ENCODE results near the gene SCNN1B.

SCNN1B gene

GRCh38 chr16:23402100-23402499 lies 100.0 kb downstream of the SCNN1B start:
- no peak for TF ChIP-seq CTCF (IDR thresholded peaks at IDR 0.05; ENCODE audit: insufficient read depth, low read length, missing control alignments)
- ChIA-PET CTCF (no interaction called here), POLR2A (no interaction called here)
- DNase-seq (ENCODE audit: low read depth, low spot score): no peak
- no peak overlapping the region for H3K4me3 ChIP-seq (ENCODE audit: low read depth, low read length)

GRCh38 chr16:23403547-23403946 lies 101.4 kb downstream of the SCNN1B start:
- no peak overlapping the region for H3K4me3 ChIP-seq (ENCODE audit: low read depth, low read length)
- DNase-seq (ENCODE audit: low read depth, low spot score): no peak
- CTCF ChIA-PET: interaction anchor here (0.7 to 1.4 kb wide), 2 partner anchors 28 to 32 kb away, joined by 3 to 9 read pairs; no protein-coding TSS in a partner anchor
- POLR2A ChIA-PET: no interaction called here
- TF ChIP-seq CTCF (IDR thresholded peaks at IDR 0.05; ENCODE audit: insufficient read depth, low read length, missing control alignments): no peak

- CTCF ChIA-PET: interaction anchor here (1.0 to 5.8 kb wide), 2 partner anchors 15 to 28 kb away, joined by 3 to 44 read pairs; no protein-coding TSS in a partner anchor
- POLR2A ChIA-PET: no interaction called here
- H3K4me3 ChIP-seq (ENCODE audit: low read depth, low read length): no peak overlapping the region
- no peak for TF ChIP-seq CTCF (IDR thresholded peaks at IDR 0.05; ENCODE audit: insufficient read depth, low read length, missing control alignments)
- no peak for DNase-seq (ENCODE audit: low read depth, low spot score)
These were observed 103.9 kb downstream of the SCNN1B start for GRCh38 chr16:23406024-23406423.

GRCh38 chr16:23406546-23407240 lies 104.6 kb downstream of the SCNN1B start:
- no peak for DNase-seq (ENCODE audit: low read depth, low spot score)
- POLR2A ChIA-PET: no interaction called here
- no peak overlapping the region for H3K4me3 ChIP-seq (ENCODE audit: low read depth, low read length)
- CTCF ChIA-PET: interaction anchor here (5.8 kb wide), 1 partner anchor 28 kb away, joined by 44 read pairs; no protein-coding TSS in a partner anchor
- no peak for TF ChIP-seq CTCF (IDR thresholded peaks at IDR 0.05; ENCODE audit: insufficient read depth, low read length, missing control alignments)

GRCh38 chr16:23407436-23408127 lies 105.5 kb downstream of the SCNN1B start:
- no peak for DNase-seq (ENCODE audit: low read depth, low spot score)
- ChIA-PET CTCF (interaction anchor here (1.1 to 5.8 kb wide), 2 partner anchors 27 to 226 kb away, joined by 3 to 44 read pairs; no protein-coding TSS in a partner anchor), POLR2A (no interaction called here)
- no peak for TF ChIP-seq CTCF (IDR thresholded peaks at IDR 0.05; ENCODE audit: insufficient read depth, low read length, missing control alignments)
- no peak overlapping the region for H3K4me3 ChIP-seq (ENCODE audit: low read depth, low read length)

GRCh38 chr16:23408242-23408822 lies 106.2 kb downstream of the SCNN1B start:
- ChIA-PET POLR2A (interaction anchor here (0.6 to 0.7 kb wide), 2 partner anchors 14 to 281 kb away, joined by 3 read pairs; no protein-coding TSS in a partner anchor), CTCF (interaction anchor here (1.1 to 5.8 kb wide), 2 partner anchors 26 to 227 kb away, joined by 3 to 44 read pairs; no protein-coding TSS in a partner anchor)
- no peak for TF ChIP-seq CTCF (IDR thresholded peaks at IDR 0.05; ENCODE audit: insufficient read depth, low read length, missing control alignments)
- DNase-seq (ENCODE audit: low read depth, low spot score): no peak
- H3K4me3 ChIP-seq (ENCODE audit: low read depth, low read length): no peak overlapping the region
